Erythroblast (primary cell): ENCODE data around the gene SRD5A3.

ENCODE experiments used
- GATA1 ChIP-seq: IDR thresholded peaks from 2 replicates; pipeline ENCODE4 v1.6.1; 2011; ENCODE audit warnings: low read depth, mild to moderate bottlenecking, control low read depth, low read length, moderate library complexity
- POLR2A ChIP-seq: IDR thresholded peaks from 2 replicates; pipeline ENCODE4 v1.6.1; 2011; ENCODE audit warnings: mild to moderate bottlenecking, low read length

DNA sequence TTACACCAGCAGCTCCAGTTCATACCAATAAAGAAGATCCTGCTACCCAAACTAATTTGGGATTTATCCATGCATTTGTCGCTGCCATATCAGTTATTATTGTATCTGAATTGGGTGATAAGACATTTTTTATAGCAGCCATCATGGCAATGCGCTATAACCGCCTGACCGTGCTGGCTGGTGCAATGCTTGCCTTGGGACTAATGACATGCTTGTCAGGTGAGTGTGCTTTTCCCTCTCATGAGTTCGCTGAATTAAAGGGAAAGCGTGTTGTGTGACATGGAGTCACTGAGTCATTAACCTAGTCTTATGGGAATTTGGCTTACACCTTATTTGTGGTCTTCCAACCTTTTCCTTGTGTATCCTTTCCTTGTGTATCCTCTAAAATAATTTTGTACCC lies 65.6 kb downstream of the SRD5A3 start:
- TF ChIP-seq POLR2A = no peak
- TF ChIP-seq GATA1 = no peak
